Hematopoietic multipotent progenitor cell treated with erythropoietin and hydrocortisone succinate and interleukin-3 and kit ligand, for 17 days (in vitro differentiated cells): ENCODE results near the gene IDS.
"Not testable (repeated sequence)": the region's sequence is repeated elsewhere in the genome, so short reads cannot be mapped to it uniquely, and the experiment has no call there.

ENCODE experiments used
- DNase-seq: peaks from one replicate; pipeline ENCODE4 v3.0.0-alpha.2; 2015; ENCODE audit warnings: low spot score

IDS gene

GRCh38 chrX:149504915-149505651, at the start of gene IDS:
TSS of gene IDS (minus strand) at chrX:149505306. CDS start at chrX:149505137, 169 bp downstream.
- peak; percentile 86 for DNase-seq

- DNase-seq: not testable (repeated sequence)
These were observed 46.8 kb upstream of the IDS start for GRCh38 chrX:149551939-149552248.

GRCh38 chrX:149551245-149551938, 46.3 kb upstream of the IDS start:
- not testable (repeated sequence) for DNase-seq

- DNase-seq: not testable (repeated sequence)
These were observed 45.3 kb upstream of the IDS start for GRCh38 chrX:149550454-149550853.

- not testable (repeated sequence) for DNase-seq
These were observed 44.6 kb upstream of the IDS start, which contains the start of gene HSFX3 for GRCh38 chrX:149549701-149550100. TSS of gene HSFX3 (minus strand) at chrX:149549924. CDS start at chrX:149549852, 72 bp downstream.

GRCh38 chrX:149547782-149548181, 42.7 kb upstream of the IDS start:
- DNase-seq: not testable (repeated sequence)

- DNase-seq: not testable (repeated sequence)
These were observed 41.9 kb upstream of the IDS start for GRCh38 chrX:149546962-149547361.

GRCh38 chrX:149545545-149546543, 40.7 kb upstream of the IDS start:
- not testable (repeated sequence) for DNase-seq

- peak; percentile 6 for DNase-seq
These were observed 36.5 kb upstream of the IDS start for GRCh38 chrX:149541521-149542047.

- DNase-seq: peak; percentile 91
These were observed 35.8 kb upstream of the IDS start, which contains the start of gene EOLA1 for GRCh38 chrX:149540621-149541520. TSS of gene EOLA1 (plus strand) at chrX:149541012. CDS start at chrX:149545631, 4,619 bp downstream.

GRCh38 chrX:149540131-149540620, 35.1 kb upstream of the IDS start:
- DNase-seq: peak; percentile 70

- peak; percentile 83 for DNase-seq
These were observed 34.4 kb upstream of the IDS start for GRCh38 chrX:149539283-149540130.

- DNase-seq: not testable (repeated sequence)
These were observed 32.4 kb upstream of the IDS start for GRCh38 chrX:149537474-149537873.

- not testable (repeated sequence) for DNase-seq
These were observed 30.0 kb upstream of the IDS start for GRCh38 chrX:149534926-149535602.

GRCh38 chrX:149533999-149534398, 28.9 kb upstream of the IDS start:
- not testable (repeated sequence) for DNase-seq

GRCh38 chrX:149532868-149533267, 27.8 kb upstream of the IDS start:
- DNase-seq: not testable (repeated sequence)

- no peak for DNase-seq
These were observed 26.5 kb upstream of the IDS start for GRCh38 chrX:149531599-149531998.

GRCh38 chrX:149528381-149528780, 23.3 kb upstream of the IDS start:
- DNase-seq: no peak

GRCh38 chrX:149527705-149528104, 22.6 kb upstream of the IDS start:
- peak; percentile 50 for DNase-seq
